HepG2 (cell line): ENCODE results near the gene FGD4. TPM values are rescaled to one million over a fixed set of nuclear protein-coding genes. Genes with fewer than 3 reads are reported as not detected.

Source experiments
- ADNP ChIP-seq: sonication (generic); formaldehyde crosslinking; IDR thresholded peaks from 2 replicates; pipeline ENCODE4 v1.4.0; 2020; ENCODE audit warnings: missing genetic modification reagents
- AKAP8 ChIP-seq: sonication (generic); formaldehyde crosslinking; IDR thresholded peaks from 2 replicates; pipeline ENCODE4 v1.5.1; 2020; ENCODE audit warnings: mild to moderate bottlenecking, missing genetic modification reagents
- HMG20A ChIP-seq: IDR thresholded peaks from 2 replicates; pipeline ENCODE4 v1.6.1; 2016; ENCODE audit warnings: borderline replicate concordance
- KLF9 ChIP-seq: IDR thresholded peaks from 2 replicates; pipeline ENCODE4 v1.6.1; 2016; ENCODE audit warnings: low read depth
- MXD4 ChIP-seq: IDR thresholded peaks from 2 replicates; pipeline ENCODE4 v1.6.1; 2016; ENCODE audit warnings: mild to moderate bottlenecking, missing biosample characterization, missing genetic modification reagents
- RBM39 ChIP-seq: fragments of 200-400 bp; formaldehyde crosslinking; IDR thresholded peaks from one replicate; pipeline ENCODE4 v1.6.1; 2018; ENCODE audit warnings: antibody characterized with exemption, mild to moderate bottlenecking, low read depth, low read length; ENCODE audit not compliant: poor library complexity, severe bottlenecking
- TFDP1 ChIP-seq: IDR thresholded peaks from 2 replicates; pipeline ENCODE4 v1.6.1; 2016; ENCODE audit warnings: missing compliant biosample characterization, missing genetic modification reagents, borderline replicate concordance
- ZBED4 ChIP-seq: sonication (generic); formaldehyde crosslinking; IDR thresholded peaks from 2 replicates; pipeline ENCODE4 v1.4.0; 2020; ENCODE audit warnings: missing genetic modification reagents, borderline replicate concordance
- ZFY ChIP-seq: sonication (generic); formaldehyde crosslinking; IDR thresholded peaks from 2 replicates; pipeline ENCODE4 v1.4.0; 2020; ENCODE audit warnings: missing genetic modification reagents
- ZNF263 ChIP-seq: sonication (generic); formaldehyde crosslinking; IDR thresholded peaks from 2 replicates; pipeline ENCODE4 v1.4.0; 2020; ENCODE audit warnings: missing genetic modification reagents
- ZNF296 ChIP-seq: sonication (generic); formaldehyde crosslinking; conservative IDR thresholded peaks from 2 replicates; pipeline ENCODE4 v1.5.0; 2020; ENCODE audit warnings: mild to moderate bottlenecking, missing genetic modification reagents
- ZNF335 ChIP-seq: sonication (generic); formaldehyde crosslinking; IDR thresholded peaks from 2 replicates; pipeline ENCODE4 v1.4.0; 2020; ENCODE audit warnings: missing genetic modification reagents
- ZNF33A ChIP-seq: sonication (generic); formaldehyde crosslinking; IDR thresholded peaks from 2 replicates; pipeline ENCODE4 v1.5.1; 2020; ENCODE audit warnings: missing genetic modification reagents, mild to moderate bottlenecking, moderate library complexity, borderline replicate concordance
- ZNF407 ChIP-seq: sonication (generic); formaldehyde crosslinking; IDR thresholded peaks from one replicate; pipeline ENCODE4 v1.5.1; 2020; ENCODE audit warnings: mild to moderate bottlenecking, missing genetic modification reagents; ENCODE audit errors: not compliant biosample characterization
- ZNF446 ChIP-seq: sonication (generic); formaldehyde crosslinking; IDR thresholded peaks from 2 replicates; pipeline ENCODE4 v1.5.0; 2020; ENCODE audit warnings: mild to moderate bottlenecking, missing genetic modification reagents
- ZSCAN20 ChIP-seq: sonication (generic); formaldehyde crosslinking; IDR thresholded peaks from 2 replicates; pipeline ENCODE4 v1.4.0; 2020; ENCODE audit warnings: missing genetic modification reagents, mild to moderate bottlenecking, borderline replicate concordance
- polyA plus RNA-seq, 8 experiments: library from polyadenylated mRNA; depleted of rRNA in 3 of 8; stranded (reverse) in 7 of 8; unstranded in 1 of 8; fragments of >200 nt; fragmentation: Illumina TruSeq in 4 of 8; extraction: Trizol in 4 of 8; gene quantifications; 2 replicates each; pipeline versions ENCODE4 v1.2.1 to v1.2.3, GENCODE V29; 2011 to 2016; ENCODE audit warnings: low read depth in 4 of 8, missing spikeins in 1 of 8, mixed read lengths in 1 of 8; ENCODE audit not compliant: insufficient read depth in 1 of 8
- total RNA-seq, 5 experiments: library from RNA; depleted of rRNA; stranded (reverse); fragments of >200 nt; fragmentation: Illumina TruSeq; extraction: Trizol; gene quantifications; 2 replicates each; pipeline ENCODE4 v1.2.3, GENCODE V29; 2016; ENCODE audit warnings: low read depth in 1 of 5

FGD4 gene
- total and polyA plus RNA-seq, 2 of the 13 experiments (the other 11 are each of a cell fraction or from before 2014, with no cell fraction given), result 4.6 to 6.6 TPM

GRCh38 chr12:32679091-32679919 lies 279.9 kb downstream of the FGD4 start, which contains the start of gene DNM1L (continued):
- TF ChIP-seq ZNF407 (CRISPR knock-in tag) (peak; percentile 93), TFDP1 (CRISPR knock-in tag) (peak; percentile 56; the same call in 1 of the 2 replicates), ZNF335 (peak; percentile 65), ZFY (CRISPR knock-in tag) (peak; percentile 99), HMG20A (CRISPR knock-in tag) (no peak; the same call in 1 of the 2 replicates), ZNF33A (CRISPR knock-in tag) (0 out of 2 replicates have a peak, but pooled peaks have one; percentile 22), ZNF296 (CRISPR knock-in tag) (no peak; the same call in 1 of the 2 replicates), ZNF446 (no peak), MXD4 (CRISPR knock-in tag) (peak; percentile 75), RBM39 (peak; percentile 93), ZSCAN20 (CRISPR knock-in tag) (peak; percentile 80; the same call in 1 of the 2 replicates), ZBED4 (peak; percentile 85), AKAP8 (CRISPR knock-in tag) (no peak), ZNF263 (peak; percentile 1; the same call in 1 of the 2 replicates), KLF9 (no peak), ADNP (CRISPR knock-in tag) (no peak)
